HepG2 (cell line): ENCODE data around the gene EVA1A. TPM values are rescaled to one million over a fixed set of nuclear protein-coding genes. Genes with fewer than 3 reads are reported as not detected.
A peak's percentile ranks its signal among the peaks of the same experiment; 100 is the strongest.

Experiments used
- ARID4A ChIP-seq: sonication (generic); formaldehyde crosslinking; IDR thresholded peaks from 2 replicates; pipeline ENCODE4 v1.5.0; 2020; ENCODE audit warnings: mild to moderate bottlenecking, missing genetic modification reagents, borderline replicate concordance
- CENPT ChIP-seq: sonication (generic); formaldehyde crosslinking; IDR thresholded peaks from 2 replicates; pipeline ENCODE4 v1.8.0; 2022; ENCODE audit warnings: low read depth, mild to moderate bottlenecking, moderate library complexity, missing genetic modification reagents
- GABPA ChIP-seq, 2 experiments: IDR thresholded peaks; 2 replicates each; pipeline ENCODE4 v1.6.1; 2011 to 2016; ENCODE audit warnings: low read depth in 2 of 2, low read length in 1 of 2, missing biosample characterization in 1 of 2, missing genetic modification characterization in 1 of 2
- HDAC2 ChIP-seq: sonication (generic); formaldehyde crosslinking; IDR thresholded peaks from 2 replicates; pipeline ENCODE4 v1.4.0; 2020; ENCODE audit warnings: missing genetic modification reagents
- SPEN ChIP-seq: sonication (generic); formaldehyde crosslinking; IDR thresholded peaks from 2 replicates; pipeline ENCODE4 v1.5.1; 2020; ENCODE audit warnings: low read depth, mild to moderate bottlenecking, missing genetic modification reagents
- TEF ChIP-seq: sonication (generic); formaldehyde crosslinking; IDR thresholded peaks from 2 replicates; pipeline ENCODE4 v1.5.0; 2020; ENCODE audit warnings: missing genetic modification reagents
- ZHX2 ChIP-seq, 2 experiments: sonication (generic) in 1 of 2; formaldehyde crosslinking in 1 of 2; IDR thresholded peaks; 2 replicates each; pipeline versions ENCODE4 v1.6.1 to v1.9.0; 2014 to 2022; ENCODE audit warnings: antibody characterized with exemption in 1 of 2, borderline replicate concordance in 1 of 2, inconsistent platforms in 1 of 2, low read depth in 1 of 2, missing genetic modification reagents in 1 of 2
- ZKSCAN8 ChIP-seq: IDR thresholded peaks from 2 replicates; pipeline ENCODE4 v1.6.1; 2016; ENCODE audit warnings: borderline replicate concordance, missing genetic modification reagents, missing compliant biosample characterization
- ZNF329 ChIP-seq: sonication (generic); formaldehyde crosslinking; IDR thresholded peaks from 2 replicates; pipeline ENCODE4 v1.9.0; 2021; ENCODE audit warnings: low read depth, mild to moderate bottlenecking, missing genetic modification reagents
- ZNF382 ChIP-seq: sonication (generic); formaldehyde crosslinking; IDR thresholded peaks from 2 replicates; pipeline ENCODE4 v1.5.0; 2020; ENCODE audit warnings: missing genetic modification reagents, mild to moderate bottlenecking, borderline replicate concordance
- ZNF749 ChIP-seq: sonication (generic); formaldehyde crosslinking; IDR thresholded peaks from 2 replicates; pipeline ENCODE4 v1.8.0; 2022; ENCODE audit warnings: mild to moderate bottlenecking, missing genetic modification reagents, moderate library complexity, borderline replicate concordance
- polyA plus RNA-seq, 8 experiments: library from polyadenylated mRNA; depleted of rRNA in 3 of 8; stranded (reverse) in 7 of 8; unstranded in 1 of 8; fragments of >200 nt; fragmentation: Illumina TruSeq in 4 of 8; extraction: Trizol in 4 of 8; gene quantifications; 2 replicates each; pipeline versions ENCODE4 v1.2.1 to v1.2.3, GENCODE V29; 2011 to 2016; ENCODE audit warnings: low read depth in 4 of 8, missing spikeins in 1 of 8, mixed read lengths in 1 of 8; ENCODE audit not compliant: insufficient read depth in 1 of 8
- total RNA-seq, 5 experiments: library from RNA; depleted of rRNA; stranded (reverse); fragments of >200 nt; fragmentation: Illumina TruSeq; extraction: Trizol; gene quantifications; 2 replicates each; pipeline ENCODE4 v1.2.3, GENCODE V29; 2016; ENCODE audit warnings: low read depth in 1 of 5

Gene EVA1A
- total and polyA plus RNA-seq, 2 of the 13 experiments (the other 11 are each of a cell fraction or from before 2014, with no cell fraction given): 57.5 to 57.8 TPM

- TF ChIP-seq HDAC2 (CRISPR knock-in tag) (peak; percentile 99), ZKSCAN8 (CRISPR knock-in tag) (peak; percentile 69; the same call in 1 of the 2 replicates), ZNF749 (CRISPR knock-in tag) (no peak), CENPT (no peak), TEF (CRISPR knock-in tag) (no peak), GABPA (IDR thresholded peaks at IDR 0.05; ENCODE audit: low read depth, low read length) (no peak), GABPA (CRISPR knock-in tag; IDR thresholded peaks at IDR 0.05; ENCODE audit: low read depth) (peak; percentile 74), ZHX2 (IDR thresholded peaks at IDR 0.05; ENCODE audit: low read depth) (peak; percentile 39; the same call in 1 of the 2 replicates), ZHX2 (CRISPR knock-in tag; IDR thresholded peaks at IDR 0.05; ENCODE audit: borderline replicate concordance) (no peak; the same call in 1 of the 2 replicates), ZNF329 (no peak), SPEN (CRISPR knock-in tag) (peak; percentile 67; the same call in 1 of the 2 replicates), ZNF382 (CRISPR knock-in tag) (no peak), ARID4A (peak; percentile 84)
These were observed 38.0 kb downstream of the EVA1A start (continued) for GRCh38 chr2:75522543-75523312.
